GM12801 (cell line): ENCODE measurements around the gene EDEM1.

ENCODE experiments used
- CTCF ChIP-seq: IDR thresholded peaks from one replicate; pipeline ENCODE4 v1.5.1; 2011; ENCODE audit warnings: control low read depth; ENCODE audit not compliant: insufficient read length; ENCODE audit errors: extremely low read depth

EDEM1 gene

GRCh38 chr3:5162102-5162501 is 25.4 kb upstream of the EDEM1 start:
- no peak for TF ChIP-seq CTCF

- TF ChIP-seq CTCF, result no peak
Measured at GRCh38 chr3:5165698-5166097, 21.8 kb upstream of the EDEM1 start.

GRCh38 chr3:5166846-5167245 is 20.7 kb upstream of the EDEM1 start:
- TF ChIP-seq CTCF, result no peak

GRCh38 chr3:5168110-5168509 is 19.4 kb upstream of the EDEM1 start:
- TF ChIP-seq CTCF, result no peak

- no peak for TF ChIP-seq CTCF
Measured at GRCh38 chr3:5169807-5170206, 17.7 kb upstream of the EDEM1 start.

- no peak for TF ChIP-seq CTCF
Measured at GRCh38 chr3:5170975-5171374, 16.5 kb upstream of the EDEM1 start.

GRCh38 chr3:5172018-5172417 is 15.5 kb upstream of the EDEM1 start:
- TF ChIP-seq CTCF, result no peak
